ENCODE measurements around the gene PKDCC. TPM values are rescaled to one million over a fixed set of nuclear protein-coding genes. Genes with fewer than 3 reads are reported as not detected.

PKDCC gene
- total RNA-seq, 1 experiment from 2014 or later, result 14.8 TPM

GRCh38 chr2:42042631-42043355, 5.0 kb upstream of the PKDCC start:
- no peak overlapping the region for H3K4me3 ChIP-seq (ENCODE audit: low read depth in 2 of 2, low read length in 2 of 2)
- TF ChIP-seq SIN3A (IDR thresholded peaks at IDR 0.05; ENCODE audit: borderline replicate concordance, insufficient read depth, low read depth, low read length) (no peak), REST (IDR thresholded peaks at IDR 0.05; ENCODE audit: insufficient read depth in 1 of 2, low read depth in 2 of 2, low read length in 1 of 2) (no peak), POLR2AphosphoS5 (IDR thresholded peaks at IDR 0.05; ENCODE audit: low read depth, low read length) (no peak), TCF7L2 (IDR thresholded peaks at IDR 0.05; ENCODE audit: low read depth, low read length) (no peak), CTCF (IDR thresholded peaks at IDR 0.05) (no peak)
- H3K9me3 ChIP-seq (ENCODE audit: control insufficient read depth, insufficient read depth, low read depth, low read length), result no peaks in the 10 kb centered on the region
- H3K27ac ChIP-seq (ENCODE audit: low read length), result no peak overlapping the region
- no peaks in the 10 kb centered on the region for H3K36me3 ChIP-seq (ENCODE audit: control insufficient read depth, insufficient read depth, low read length)
- no TSS peak for BruUV-seq (replicated peaks)
- H3K4me1 ChIP-seq (ENCODE audit: control insufficient read depth, insufficient read depth, low read length), result peaks cover 16% of the 10 kb centered on the region
- H3K27me3 ChIP-seq (ENCODE audit: control insufficient read depth, insufficient read depth, low read length), result no peaks in the 10 kb centered on the region
- no peak for DNase-seq (ENCODE audit: low read depth, low spot score)
- in situ Hi-C loops (cut with HindIII; ENCODE audit: low pct_unique_long_range_greater_than_20kb, low sequenced_read_pairs), result no loop called here
- CTCF ChIA-PET, result no interaction called here
- POLR2A ChIA-PET, result no interaction called here
- no peak for ATAC-seq
- intact Hi-C loops (cut with micrococcal nuclease; ENCODE audit: unreplicated experiment), result no loop called here

DNA sequence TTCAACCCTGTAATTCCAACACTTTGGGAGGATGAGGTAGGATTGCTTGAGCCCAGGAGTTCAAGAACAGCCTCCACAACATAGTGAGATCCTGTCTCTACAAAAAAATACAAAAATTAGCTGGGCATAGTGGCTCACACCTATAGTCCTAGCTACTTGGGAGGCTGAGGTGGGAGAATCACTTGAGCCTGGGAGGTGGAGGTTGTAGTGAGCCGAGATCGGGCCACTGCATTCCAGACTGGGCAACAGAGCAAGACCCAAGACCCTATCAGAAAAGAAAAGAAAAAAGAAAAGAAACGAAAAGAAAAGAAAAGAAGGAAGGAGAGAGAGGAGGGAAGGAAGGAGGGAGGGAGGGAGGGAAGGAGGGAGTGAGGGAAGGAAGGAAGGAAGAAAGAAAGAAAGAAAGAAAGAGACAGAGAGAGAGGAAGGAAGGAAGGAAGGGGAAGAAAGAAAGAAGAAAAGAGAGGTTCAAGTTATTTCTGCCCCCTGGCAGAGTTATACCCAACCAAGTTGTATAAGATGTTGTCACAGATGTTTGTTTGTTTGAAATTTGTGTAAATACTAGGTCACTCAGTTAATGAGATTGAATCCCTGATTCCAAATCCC, 3.9 kb upstream of the PKDCC start:
- CTCF ChIA-PET, result no interaction called here
- DNase-seq (ENCODE audit: low read depth, low spot score) (no peak), ATAC-seq (no peak)
- Histone ChIP-seq H3K27ac (ENCODE audit: low read length) (no peak overlapping the region), H3K4me3 (ENCODE audit: low read depth in 2 of 2, low read length in 2 of 2) (no peak overlapping the region), H3K27me3 (ENCODE audit: control insufficient read depth, insufficient read depth, low read length) (no peaks in the 10 kb centered on the region), H3K4me1 (ENCODE audit: control insufficient read depth, insufficient read depth, low read length) (peaks cover 16% of the 10 kb centered on the region), H3K9me3 (ENCODE audit: control insufficient read depth, insufficient read depth, low read depth, low read length) (no peaks in the 10 kb centered on the region), H3K36me3 (ENCODE audit: control insufficient read depth, insufficient read depth, low read length) (no peaks in the 10 kb centered on the region)
- no TSS peak for BruUV-seq (replicated peaks)
- POLR2A ChIA-PET, result no interaction called here
- in situ Hi-C loops (cut with HindIII; ENCODE audit: low pct_unique_long_range_greater_than_20kb, low sequenced_read_pairs), result no loop called here
- intact Hi-C loops (cut with micrococcal nuclease; ENCODE audit: unreplicated experiment), result no loop called here
- TF ChIP-seq POLR2AphosphoS5 (IDR thresholded peaks at IDR 0.05; ENCODE audit: low read depth, low read length), result no peak
- no peak for TF ChIP-seq TCF7L2 (IDR thresholded peaks at IDR 0.05; ENCODE audit: low read depth, low read length)
- no peak for TF ChIP-seq REST (IDR thresholded peaks at IDR 0.05; ENCODE audit: insufficient read depth in 1 of 2, low read depth in 2 of 2, low read length in 1 of 2)
- no peak for TF ChIP-seq SIN3A (IDR thresholded peaks at IDR 0.05; ENCODE audit: borderline replicate concordance, insufficient read depth, low read depth, low read length)

All from Panc1 (cell line).